Measurements from ENCODE around the gene KRTAP5-10.
"Not testable (repeated sequence)": the region's sequence is repeated elsewhere in the genome, so short reads cannot be mapped to it uniquely, and the experiment has no call there.

Gene KRTAP5-10

DNA sequence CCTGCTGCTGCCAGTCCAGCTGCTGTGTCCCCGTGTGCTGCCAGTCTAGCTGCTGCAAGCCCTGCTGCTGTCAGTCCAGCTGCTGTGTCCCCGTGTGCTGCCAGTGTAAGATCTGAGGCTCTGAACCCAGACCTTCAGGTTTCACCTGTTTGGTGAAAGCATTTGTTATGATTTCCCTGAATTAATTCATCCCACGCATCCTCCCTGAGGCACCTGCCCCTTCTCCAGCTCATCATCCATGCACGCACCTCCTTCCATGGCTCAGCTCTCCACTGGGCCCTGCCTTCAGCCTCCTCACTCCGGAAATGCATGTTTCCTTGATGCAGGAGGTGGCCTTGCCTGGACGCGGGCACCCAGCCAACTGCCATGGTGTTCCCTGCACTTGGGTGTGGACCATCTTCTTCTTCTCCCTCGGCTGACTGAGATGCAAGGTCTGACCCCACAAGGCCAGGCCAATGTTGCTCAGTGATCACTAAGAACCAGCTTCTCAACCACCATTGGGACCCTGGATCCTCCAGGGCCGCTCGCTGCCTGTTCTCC lies 788 bp downstream of the KRTAP5-10 start:
- Histone ChIP-seq H3K4me2 (peak overlapping the region in 9 of 11 experiments; percentile 7 to 57 (median 40); a peak in 16 of 22 replicates), H3K4me3 (no peak overlapping the region), H3K27me3 (peaks cover 0 to 28% (median 12%) of the 10 kb centered on the region in 11 experiments; a peak in 8 of 22 replicates), H3K9me3 (replicated peaks in 1 of 11) (no peaks in the 10 kb centered on the region), H3K36me3 (no peaks in the 10 kb centered on the region), H3K27ac (no peak overlapping the region), H3K9ac (no peak overlapping the region), H3K4me1 (peaks cover 10 to 21% (median 15%) of the 10 kb centered on the region in 10 experiments; a peak in 19 of 20 replicates), H4K20me1 (no peaks in the 10 kb centered on the region; a peak in 2 of 22 replicates)
- TF ChIP-seq Cebpa-rat (IDR thresholded peaks at IDR 0.05) = no peak

DNA sequence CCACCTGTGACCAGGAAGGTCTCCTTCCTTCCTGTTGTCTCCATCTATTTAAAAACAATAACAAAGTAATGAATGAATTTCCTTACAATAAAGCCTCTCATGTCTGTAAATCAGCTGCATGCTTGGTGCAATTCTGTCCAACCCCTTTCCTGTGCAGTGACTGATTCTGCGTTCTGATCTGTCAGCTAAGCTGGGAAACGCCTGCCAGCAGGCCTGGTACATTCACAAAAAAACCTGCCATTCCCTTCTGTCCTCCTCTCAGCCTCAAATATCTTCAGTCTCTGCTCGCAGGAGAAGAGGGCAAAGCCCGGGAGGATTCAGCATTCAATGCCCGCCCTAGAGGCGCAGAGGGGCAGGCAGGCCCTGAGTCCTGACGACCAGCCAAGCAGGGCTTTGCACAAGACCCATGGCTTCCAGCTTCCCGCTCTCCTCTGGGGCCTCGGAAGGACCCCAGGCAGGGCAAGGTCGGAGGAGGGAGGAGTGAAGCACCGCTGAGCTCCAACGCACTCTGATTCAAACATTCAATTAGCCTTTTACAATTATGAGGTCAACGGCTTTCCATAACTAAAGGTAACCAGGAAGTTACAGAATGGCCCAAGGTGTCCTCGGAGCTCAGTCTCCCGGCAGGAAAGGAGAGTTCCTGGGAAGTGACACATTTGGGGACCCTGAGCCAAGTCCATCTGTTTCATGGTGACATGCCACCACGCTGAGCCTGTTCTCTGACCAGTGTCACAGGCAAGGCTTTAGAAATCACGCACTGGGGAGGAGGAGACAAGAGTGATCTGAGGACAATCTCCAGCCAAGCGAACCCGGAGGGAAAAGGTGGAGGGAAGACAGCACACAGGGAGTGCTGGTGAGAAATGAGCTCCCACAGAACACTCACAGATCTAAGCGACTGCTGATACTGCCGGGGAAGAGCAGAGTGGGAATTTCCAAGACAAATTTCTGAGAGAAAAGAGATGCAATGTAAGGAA lies 1.6 kb downstream of the KRTAP5-10 start:
- H3K36me3 ChIP-seq; H3K9ac ChIP-seq; H3K9me3 ChIP-seq (replicated peaks in 1 of 11); H3K27ac ChIP-seq; H3K4me3 ChIP-seq; H4K20me1 ChIP-seq: not testable (repeated sequence)
- Histone ChIP-seq H3K27me3 (peaks cover 0 to 28% (median 12%) of the 10 kb centered on the region in 11 experiments; a peak in 8 of 22 replicates), H3K4me2 (peak overlapping the region in 9 of 11 experiments; percentile 7 to 57 (median 40); a peak in 14 of 22 replicates), H3K4me1 (peaks cover 10 to 21% (median 15%) of the 10 kb centered on the region in 10 experiments; a peak in 19 of 20 replicates)

- H3K4me1 ChIP-seq = peaks cover 10 to 21% (median 15%) of the 10 kb centered on the region in 10 experiments; a peak in 19 of 20 replicates
- H3K27ac ChIP-seq = not testable (repeated sequence)
Observed at GRCh38 chr11:71567633-71568032, 2.3 kb downstream of the KRTAP5-10 start.

DNA sequence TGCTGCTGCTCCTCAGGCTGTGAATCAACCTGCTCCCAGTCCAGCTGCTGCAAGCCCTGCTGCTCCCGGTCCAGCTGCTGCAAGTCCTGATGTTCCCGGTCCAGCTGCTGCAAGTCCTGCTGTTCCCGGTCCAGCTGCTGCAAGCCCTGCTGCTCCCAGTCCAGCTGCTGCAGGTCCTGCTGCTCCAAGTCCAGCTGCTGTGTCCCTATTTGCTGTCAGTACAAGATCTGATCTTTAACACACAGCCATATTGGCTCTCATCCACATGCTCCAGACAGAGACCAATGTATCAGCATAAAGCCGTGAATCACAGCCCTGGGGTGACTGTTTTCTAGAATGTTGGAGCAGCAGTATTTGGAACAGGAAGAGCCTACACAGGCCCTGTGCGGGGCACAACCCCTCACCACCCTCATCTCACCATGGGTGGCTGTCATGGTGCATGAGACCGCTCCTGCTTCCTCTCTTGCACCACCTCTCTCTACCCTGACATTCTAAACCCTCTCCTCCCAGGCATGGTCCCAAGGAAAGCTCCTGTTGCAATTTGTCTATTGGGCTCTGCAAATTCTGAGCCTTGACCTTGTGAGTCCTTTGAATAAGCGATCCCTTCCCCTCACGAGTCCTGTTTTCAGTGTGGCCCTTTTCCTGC lies 3.5 kb downstream of the KRTAP5-10 start:
- Histone ChIP-seq H3K4me1 (peaks cover 7 to 18% (median 11%) of the 10 kb centered on the region in 10 experiments; a peak in 19 of 20 replicates), H3K9ac (no peak overlapping the region), H3K27me3 (peaks cover 0 to 27% (median 10%) of the 10 kb centered on the region in 11 experiments; a peak in 8 of 22 replicates), H3K4me2 (no peak overlapping the region), H3K4me3 (no peak overlapping the region), H3K27ac (no peak overlapping the region), H3K36me3 (no peaks in the 10 kb centered on the region), H3K9me3 (replicated peaks in 1 of 11) (no peaks in the 10 kb centered on the region), H4K20me1 (no peaks in the 10 kb centered on the region; a peak in 2 of 22 replicates)
- TF ChIP-seq Cebpa-rat (IDR thresholded peaks at IDR 0.05) = no peak

More at GRCh38 chr11:71567633-71568032, 2.3 kb downstream of the KRTAP5-10 start:
- H3K9ac ChIP-seq; H3K9me3 ChIP-seq (replicated peaks in 1 of 11); H3K4me2 ChIP-seq; H4K20me1 ChIP-seq; H3K36me3 ChIP-seq; H3K4me3 ChIP-seq: not testable (repeated sequence)
- H3K27me3 ChIP-seq = peaks cover 0 to 28% (median 12%) of the 10 kb centered on the region in 11 experiments; a peak in 8 of 22 replicates

- Histone ChIP-seq H3K27me3 (peaks cover 0 to 14% (median 0%) of the 10 kb centered on the region in 11 experiments; a peak in 5 of 22 replicates), H3K4me1 (peaks cover 0 to 20% (median 15%) of the 10 kb centered on the region in 10 experiments; a peak in 16 of 20 replicates)
- not testable (repeated sequence) for H3K9me3 ChIP-seq (replicated peaks in 1 of 11); H3K4me3 ChIP-seq; H3K27ac ChIP-seq; H3K4me2 ChIP-seq; H3K9ac ChIP-seq; H3K36me3 ChIP-seq; H4K20me1 ChIP-seq
Observed at GRCh38 chr11:71571101-71571850, 5.9 kb downstream of the KRTAP5-10 start.

DNA sequence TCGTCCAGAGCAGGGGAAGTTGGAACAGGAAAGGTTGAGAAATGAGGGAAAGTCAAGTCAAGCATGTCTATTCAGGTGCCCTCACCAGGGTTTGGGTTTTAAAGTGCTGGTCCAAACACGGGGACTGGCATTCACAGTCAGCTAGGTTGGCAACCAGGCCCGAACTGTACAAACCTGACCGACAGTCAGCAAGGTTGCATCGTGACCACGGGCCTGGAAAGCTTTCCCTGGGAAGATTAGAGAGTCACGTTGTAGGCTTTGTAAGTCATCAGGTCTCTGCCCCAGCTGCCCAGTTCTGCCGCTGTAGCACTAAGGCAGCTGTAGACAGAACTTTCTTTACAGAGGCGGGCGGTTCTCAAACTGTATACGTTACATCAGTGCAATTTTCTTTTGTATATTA lies 7.4 kb downstream of the KRTAP5-10 start:
- no peak overlapping the region for H3K4me3 ChIP-seq
- H4K20me1 ChIP-seq = no peaks in the 10 kb centered on the region; a peak in 1 of 22 replicates
- no peak for TF ChIP-seq Cebpa-rat (IDR thresholded peaks at IDR 0.05)
- peaks cover 0 to 15% (median 11%) of the 10 kb centered on the region in 10 experiments; a peak in 16 of 20 replicates for H3K4me1 ChIP-seq
- H3K9ac ChIP-seq = no peak overlapping the region
- no peaks in the 10 kb centered on the region for H3K36me3 ChIP-seq
- no peak overlapping the region for H3K27ac ChIP-seq
- peaks cover 0 to 9% (median 0%) of the 10 kb centered on the region in 11 experiments; a peak in 3 of 22 replicates for H3K27me3 ChIP-seq
- H3K9me3 ChIP-seq (replicated peaks in 1 of 11) = no peaks in the 10 kb centered on the region
- H3K4me2 ChIP-seq = no peak overlapping the region

GRCh38 chr11:71574418-71574817 lies 9.1 kb downstream of the KRTAP5-10 start:
- Histone ChIP-seq H3K4me1 (peaks cover 0 to 15% (median 11%) of the 10 kb centered on the region in 10 experiments; a peak in 16 of 20 replicates), H3K4me2 (peak overlapping the region in 1 of 11 experiments; percentile 14; a peak in 1 of 22 replicates), H3K4me3 (no peak overlapping the region), H3K27me3 (no peaks in the 10 kb centered on the region), H3K36me3 (no peaks in the 10 kb centered on the region), H4K20me1 (no peaks in the 10 kb centered on the region), H3K9ac (no peak overlapping the region), H3K27ac (no peak overlapping the region), H3K9me3 (replicated peaks in 1 of 11) (no peaks in the 10 kb centered on the region)
- TF ChIP-seq Cebpa-rat (IDR thresholded peaks at IDR 0.05) = no peak

DNA sequence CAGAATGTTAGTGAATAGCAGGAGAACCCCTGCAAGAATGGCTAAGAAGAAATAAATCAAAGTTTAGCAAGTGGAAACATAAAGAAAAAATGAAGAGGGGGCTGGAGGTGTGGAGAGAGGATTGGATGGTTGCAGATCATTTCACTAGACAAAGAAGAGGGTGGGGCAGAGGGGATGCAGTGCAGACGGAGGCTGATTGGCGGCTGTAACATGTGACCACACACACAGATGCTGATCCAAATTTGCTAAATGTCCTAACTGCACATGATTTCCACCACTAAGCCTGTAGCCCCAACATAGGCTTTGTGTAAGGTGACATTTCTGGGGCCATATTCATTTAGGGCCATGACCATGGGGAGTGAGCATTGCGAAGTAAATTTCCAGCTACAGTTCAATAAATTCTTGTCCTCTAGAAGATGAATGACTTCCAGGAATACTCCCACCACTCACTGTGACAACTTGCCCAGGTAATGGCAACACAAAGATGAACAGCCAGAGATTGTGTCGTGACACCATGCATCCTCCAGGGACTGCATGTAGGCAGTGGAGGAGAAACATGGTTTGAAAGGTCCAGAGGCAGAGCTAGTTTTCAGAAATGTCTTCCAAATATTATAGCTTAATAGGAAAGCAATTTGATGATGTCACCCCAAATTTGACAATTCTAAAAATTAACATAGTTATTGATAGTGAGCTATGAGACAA lies 10.5 kb downstream of the KRTAP5-10 start:
- H3K27me3 ChIP-seq = no peaks in the 10 kb centered on the region
- no peak for TF ChIP-seq Cebpa-rat (IDR thresholded peaks at IDR 0.05)
- H4K20me1 ChIP-seq = no peaks in the 10 kb centered on the region
- peak overlapping the region in 8 of 11 experiments; percentile 14 to 54 (median 46); a peak in 12 of 22 replicates for H3K4me2 ChIP-seq
- H3K4me3 ChIP-seq = no peak overlapping the region
- peaks cover 0 to 26% (median 17%) of the 10 kb centered on the region in 10 experiments; a peak in 16 of 20 replicates for H3K4me1 ChIP-seq
- no peaks in the 10 kb centered on the region for H3K36me3 ChIP-seq
- H3K9me3 ChIP-seq (replicated peaks in 1 of 11) = no peaks in the 10 kb centered on the region
- H3K9ac ChIP-seq = no peak overlapping the region
- no peak overlapping the region for H3K27ac ChIP-seq

DNA sequence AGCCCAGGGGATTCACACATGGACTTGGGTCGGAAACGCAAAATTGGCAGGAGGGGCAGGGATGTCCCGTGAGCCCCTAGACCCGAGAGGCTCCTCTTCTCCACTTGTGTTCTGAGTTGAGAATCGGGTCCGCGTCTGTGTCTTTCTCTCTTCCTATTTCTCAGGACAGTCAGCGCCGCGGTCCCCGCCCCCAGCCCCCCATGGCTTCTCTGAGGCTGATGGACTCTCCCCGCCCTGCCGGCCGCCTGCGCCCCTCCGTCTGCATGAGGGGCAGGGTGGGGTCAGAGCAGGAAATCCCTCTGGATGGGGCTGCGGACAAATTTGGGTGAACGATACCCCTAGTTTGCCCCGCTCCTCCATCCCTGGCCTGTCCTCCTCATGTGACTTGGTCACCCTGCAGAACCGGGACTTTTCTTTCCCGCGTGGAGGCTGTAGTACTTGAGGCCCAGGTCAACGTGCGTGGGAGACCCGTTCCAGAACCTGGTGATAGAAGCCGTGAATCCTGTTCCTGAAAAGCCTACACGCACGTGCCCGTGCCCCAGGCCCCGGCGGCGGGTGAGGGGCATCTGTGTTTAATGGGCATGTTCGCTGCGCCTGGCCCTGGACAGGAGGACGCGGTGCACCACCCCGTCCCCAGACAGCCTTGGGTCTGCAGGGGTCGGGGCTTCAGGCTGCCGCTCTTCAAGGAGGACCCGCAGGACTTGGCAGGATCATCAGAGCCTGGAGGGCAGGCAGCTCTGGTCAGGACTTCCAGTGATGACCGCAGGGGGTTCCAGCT lies 11.5 kb downstream of the KRTAP5-10 start:
- not testable (repeated sequence) for H3K4me3 ChIP-seq; H3K4me2 ChIP-seq; H3K27me3 ChIP-seq; H3K36me3 ChIP-seq; H3K27ac ChIP-seq; H3K9ac ChIP-seq; H3K9me3 ChIP-seq (replicated peaks in 1 of 11); H4K20me1 ChIP-seq
- peaks cover 6 to 32% (median 22%) of the 10 kb centered on the region in 10 experiments for H3K4me1 ChIP-seq

Measured in BLaER1 treated with 17β-estradiol and CSF1 and Interleukin-3, amounts not matched to agents 10 nM and 100 nM (cell line).